H54 (cell line): ENCODE results near the gene ETV6.

Source experiments
- DNase-seq: peaks from one replicate; pipeline ENCODE4 v3.0.0; 2011; ENCODE audit warnings: low spot score, mixed read lengths; ENCODE audit not compliant: insufficient read length
- FAIRE-seq: peaks from 3 replicates; lab custom pipeline; 2011; peaks lifted over from hg19 to GRCh38; lab: Jason Lieb, UNC
- POLR2A ChIP-seq: IDR thresholded peaks from 2 replicates; pipeline ENCODE4 v1.6.1; 2011; ENCODE audit warnings: low read depth, mild to moderate bottlenecking, low read length

ETV6 gene

GRCh38 chr12:11758087-11758486 lies 108.6 kb downstream of the ETV6 start:
- no peak for TF ChIP-seq POLR2A
- DNase-seq (no peak), FAIRE-seq (no peak)

- TF ChIP-seq POLR2A: no peak
- FAIRE-seq: no peak
- DNase-seq: no peak
Observed at GRCh38 chr12:11758510-11759493, 109.3 kb downstream of the ETV6 start.

- no peak for TF ChIP-seq POLR2A
- FAIRE-seq (no peak), DNase-seq (no peak)
Observed at GRCh38 chr12:11759494-11759878, 110.0 kb downstream of the ETV6 start.

- DNase-seq: no peak
- FAIRE-seq: no peak
Observed at GRCh38 chr12:11759899-11760298, 110.4 kb downstream of the ETV6 start.

GRCh38 chr12:11761869-11762567 lies 112.5 kb downstream of the ETV6 start:
- FAIRE-seq (no peak), DNase-seq (no peak)
- TF ChIP-seq POLR2A: no peak

More at GRCh38 chr12:11759899-11760298, 110.4 kb downstream of the ETV6 start:
- TF ChIP-seq POLR2A: no peak

GRCh38 chr12:11762723-11763326 lies 113.4 kb downstream of the ETV6 start:
- TF ChIP-seq POLR2A: no peak
- FAIRE-seq (no peak), DNase-seq (no peak)

- no peak for TF ChIP-seq POLR2A
- FAIRE-seq (no peak), DNase-seq (no peak)
Observed at GRCh38 chr12:11763760-11764520, 114.5 kb downstream of the ETV6 start.

GRCh38 chr12:11764837-11765236 lies 115.4 kb downstream of the ETV6 start:
- DNase-seq (no peak), FAIRE-seq (no peak)
- no peak for TF ChIP-seq POLR2A

GRCh38 chr12:11765421-11765816 lies 115.9 kb downstream of the ETV6 start:
- DNase-seq (no peak), FAIRE-seq (no peak)

GRCh38 chr12:11765817-11766794 lies 116.6 kb downstream of the ETV6 start:
- FAIRE-seq: no peak
- no peak for TF ChIP-seq POLR2A
- no peak for DNase-seq

More at GRCh38 chr12:11765421-11765816, 115.9 kb downstream of the ETV6 start:
- no peak for TF ChIP-seq POLR2A

- DNase-seq (no peak), FAIRE-seq (no peak)
- TF ChIP-seq POLR2A: no peak
Observed at GRCh38 chr12:11767029-11767724, 117.7 kb downstream of the ETV6 start.

- no peak for FAIRE-seq
- TF ChIP-seq POLR2A: no peak
- DNase-seq: no peak
Observed at GRCh38 chr12:11767798-11768197, 118.3 kb downstream of the ETV6 start.
